HEK293 (cell line): ENCODE results near the gene TCEA2.

Source experiments
- CTCF ChIA-PET: fragments of 350-600 bp; formaldehyde crosslinking; extraction: SDS; loops from one replicate; lab custom pipeline; 2021; ENCODE audit warnings: antibody characterized with exemption; lab: Yijun Ruan, JAX
- POLR2A ChIA-PET: fragments of 300-600 bp; formaldehyde crosslinking; extraction: SDS; loops from one replicate; lab custom pipeline; 2020; ENCODE audit warnings: antibody characterized with exemption, inconsistent platforms; lab: Yijun Ruan, JAX
- H3K27ac ChIP-seq: fragments of 200-500 bp; sonication (Bioruptor generic); 2 replicates; pipeline ENCODE4 v1.5.1; 2014; ENCODE audit warnings: low read depth, low read length, control low read depth, inconsistent platforms; ENCODE audit errors: extremely low read depth
- H3K36me3 ChIP-seq, 2 experiments: fragments of 200-500 bp in 1 of 2; sonication (Bioruptor generic) in 1 of 2; 1 replicate in 1 of 2; 2 replicates in 1 of 2; pipeline ENCODE4 v1.5.1; 2014 to 2017; ENCODE audit warnings: inconsistent platforms in 2 of 2, low read length in 2 of 2; ENCODE audit not compliant: control insufficient read depth in 2 of 2, insufficient read depth in 1 of 2
- H3K4me1 ChIP-seq: fragments of 200-500 bp; sonication (Bioruptor generic); 2 replicates; pipeline ENCODE4 v1.5.1; 2014; ENCODE audit warnings: mild to moderate bottlenecking, low read length, inconsistent platforms; ENCODE audit not compliant: control insufficient read depth, insufficient read depth
- H3K4me3 ChIP-seq: 2 replicates; pipeline ENCODE4 v1.5.1; 2011; ENCODE audit warnings: low read depth, mild to moderate bottlenecking, control low read depth, low read length, moderate library complexity
- H3K9me3 ChIP-seq: fragments of 200-500 bp; sonication (Bioruptor generic); 2 replicates; pipeline ENCODE4 v1.5.1; 2014; ENCODE audit warnings: low read depth, low read length, inconsistent platforms; ENCODE audit not compliant: control insufficient read depth, insufficient read depth
- FEZF1 ChIP-seq: fragments of 450-650 bp; formaldehyde crosslinking; IDR thresholded peaks from 2 replicates; pipeline ENCODE4 v1.5.1; 2016; ENCODE audit warnings: missing biosample characterization, missing genetic modification characterization
- GLI4 ChIP-seq: fragments of 450-650 bp; formaldehyde crosslinking; IDR thresholded peaks from 2 replicates; pipeline ENCODE4 v1.5.1; 2016; ENCODE audit warnings: missing biosample characterization, missing genetic modification characterization
- HOXD13 ChIP-seq: sonication (generic); formaldehyde crosslinking; IDR thresholded peaks from 2 replicates; pipeline ENCODE4 v1.8.0; 2022; ENCODE audit warnings: missing genetic modification reagents, borderline replicate concordance
- IKZF3 ChIP-seq: fragments of 450-650 bp; IDR thresholded peaks from 2 replicates; pipeline ENCODE4 v1.5.0; 2018; ENCODE audit warnings: missing biosample characterization, mild to moderate bottlenecking, missing genetic modification characterization, moderate library complexity
- KLF1 ChIP-seq: fragments of 450-650 bp; formaldehyde crosslinking; IDR thresholded peaks from 2 replicates; pipeline ENCODE4 v1.5.1; 2016; ENCODE audit warnings: missing biosample characterization, missing genetic modification characterization
- KLF9 ChIP-seq: fragments of 450-650 bp; formaldehyde crosslinking; IDR thresholded peaks from 2 replicates; pipeline ENCODE4 v1.5.1; 2016; ENCODE audit warnings: missing biosample characterization, missing genetic modification characterization, low read depth
- MYNN ChIP-seq: fragments of 450-650 bp; formaldehyde crosslinking; IDR thresholded peaks from 2 replicates; pipeline ENCODE4 v1.5.1; 2016; ENCODE audit warnings: missing biosample characterization, missing genetic modification characterization, borderline replicate concordance
- OVOL3 ChIP-seq: fragments of 450-650 bp; formaldehyde crosslinking; IDR thresholded peaks from 2 replicates; pipeline ENCODE4 v1.5.1; 2016; ENCODE audit warnings: missing biosample characterization, missing genetic modification characterization
- RBAK ChIP-seq: fragments of 450-650 bp; formaldehyde crosslinking; IDR thresholded peaks from 2 replicates; pipeline ENCODE4 v1.5.1; 2016; ENCODE audit warnings: missing biosample characterization, missing genetic modification characterization
- SCRT1 ChIP-seq: fragments of 450-650 bp; formaldehyde crosslinking; IDR thresholded peaks from 2 replicates; pipeline ENCODE4 v1.5.1; 2016; ENCODE audit warnings: missing biosample characterization, missing genetic modification characterization, borderline replicate concordance
- SP2 ChIP-seq: fragments of 450-650 bp; formaldehyde crosslinking; IDR thresholded peaks from 2 replicates; pipeline ENCODE4 v1.5.1; 2016; ENCODE audit warnings: missing biosample characterization, missing genetic modification characterization
- ZBTB48 ChIP-seq: fragments of 450-650 bp; formaldehyde crosslinking; IDR thresholded peaks from 2 replicates; pipeline ENCODE4 v1.5.1; 2016; ENCODE audit warnings: missing biosample characterization, missing genetic modification characterization
- ZBTB8A ChIP-seq: fragments of 450-650 bp; formaldehyde crosslinking; IDR thresholded peaks from 2 replicates; pipeline ENCODE4 v1.5.1; 2016; ENCODE audit warnings: missing biosample characterization, missing genetic modification characterization
- ZFHX2 ChIP-seq: fragments of 450-650 bp; formaldehyde crosslinking; conservative IDR thresholded peaks from 2 replicates; pipeline ENCODE4 v1.5.1; 2016; ENCODE audit warnings: missing biosample characterization, missing genetic modification characterization
- ZIC2 ChIP-seq: fragments of 450-650 bp; formaldehyde crosslinking; IDR thresholded peaks from 2 replicates; pipeline ENCODE4 v1.5.1; 2016; ENCODE audit warnings: missing biosample characterization, missing genetic modification characterization
- ZNF157 ChIP-seq: fragments of 450-650 bp; formaldehyde crosslinking; IDR thresholded peaks from 2 replicates; pipeline ENCODE4 v1.5.1; 2016; ENCODE audit warnings: missing biosample characterization, missing genetic modification characterization
- ZNF184 ChIP-seq: fragments of 450-650 bp; IDR thresholded peaks from 2 replicates; pipeline ENCODE4 v1.5.1; 2018; ENCODE audit warnings: missing biosample characterization, mild to moderate bottlenecking, missing genetic modification characterization
- ZNF23 ChIP-seq: fragments of 450-650 bp; formaldehyde crosslinking; IDR thresholded peaks from 2 replicates; pipeline ENCODE4 v1.5.1; 2016; ENCODE audit warnings: missing biosample characterization, missing genetic modification characterization, borderline replicate concordance
- ZNF24 ChIP-seq: fragments of 450-650 bp; formaldehyde crosslinking; IDR thresholded peaks from 2 replicates; pipeline ENCODE4 v1.5.1; 2016; ENCODE audit warnings: missing biosample characterization, missing genetic modification characterization
- ZNF274 ChIP-seq, 2 experiments: fragments of 200-500 bp in 1 of 2; fragments of 450-650 bp in 1 of 2; sonication (Bioruptor generic) in 1 of 2; formaldehyde crosslinking in 1 of 2; IDR thresholded peaks; 2 replicates each; pipeline versions ENCODE4 v1.5.1 to v1.6.1; 2014 to 2016; ENCODE audit warnings: borderline replicate concordance in 1 of 2, inconsistent platforms in 1 of 2, low read length in 1 of 2, missing biosample characterization in 1 of 2, missing genetic modification characterization in 1 of 2
- ZNF311 ChIP-seq: fragments of 450-650 bp; formaldehyde crosslinking; IDR thresholded peaks from 2 replicates; pipeline ENCODE4 v1.5.1; 2017; ENCODE audit warnings: missing biosample characterization, missing genetic modification characterization, borderline replicate concordance
- ZNF324 ChIP-seq: fragments of 450-650 bp; formaldehyde crosslinking; IDR thresholded peaks from 2 replicates; pipeline ENCODE4 v1.5.1; 2016; ENCODE audit warnings: missing biosample characterization, missing genetic modification characterization
- ZNF394 ChIP-seq: fragments of 450-650 bp; formaldehyde crosslinking; IDR thresholded peaks from 2 replicates; pipeline ENCODE4 v1.5.1; 2016; ENCODE audit warnings: missing biosample characterization, missing genetic modification characterization, mild to moderate bottlenecking, moderate library complexity, borderline replicate concordance
- ZNF433 ChIP-seq: fragments of 450-650 bp; formaldehyde crosslinking; IDR thresholded peaks from 2 replicates; pipeline ENCODE4 v1.5.1; 2016; ENCODE audit warnings: missing biosample characterization, missing genetic modification characterization, low read depth
- ZNF521 ChIP-seq: fragments of 450-650 bp; formaldehyde crosslinking; IDR thresholded peaks from 2 replicates; pipeline ENCODE4 v1.5.1; 2017; ENCODE audit warnings: missing biosample characterization, mild to moderate bottlenecking, missing genetic modification characterization
- ZNF529 ChIP-seq: fragments of 450-650 bp; formaldehyde crosslinking; IDR thresholded peaks from 2 replicates; pipeline ENCODE4 v1.5.1; 2017; ENCODE audit warnings: missing genetic modification characterization, missing biosample characterization; ENCODE audit not compliant: insufficient replicate concordance
- ZNF585B ChIP-seq: fragments of 450-650 bp; formaldehyde crosslinking; IDR thresholded peaks from 2 replicates; pipeline ENCODE4 v1.5.1; 2016; ENCODE audit warnings: missing biosample characterization, missing genetic modification characterization
- ZNF623 ChIP-seq: fragments of 450-650 bp; formaldehyde crosslinking; IDR thresholded peaks from 2 replicates; pipeline ENCODE4 v1.5.1; 2016; ENCODE audit warnings: missing biosample characterization, missing genetic modification characterization
- ZNF664 ChIP-seq: fragments of 450-650 bp; formaldehyde crosslinking; IDR thresholded peaks from 2 replicates; pipeline ENCODE4 v1.5.1; 2016; ENCODE audit warnings: missing biosample characterization, missing genetic modification characterization
- ZNF677 ChIP-seq: fragments of 450-650 bp; IDR thresholded peaks from 2 replicates; pipeline ENCODE4 v1.5.0; 2018; ENCODE audit warnings: missing biosample characterization, mild to moderate bottlenecking, missing genetic modification characterization, moderate library complexity
- ZNF792 ChIP-seq: fragments of 450-650 bp; formaldehyde crosslinking; IDR thresholded peaks from 2 replicates; pipeline ENCODE4 v1.5.1; 2016; ENCODE audit warnings: missing biosample characterization, missing genetic modification characterization
- TF ChIP-seq, protein P1 (sequence below): sonication (generic); formaldehyde crosslinking; IDR thresholded peaks from 2 replicates; pipeline ENCODE4 v1.8.1; 2022; ENCODE audit warnings: mild to moderate bottlenecking, moderate library complexity, missing genetic modification reagents
- TF ChIP-seq, protein P2 (sequence below): fragments of 450-650 bp; formaldehyde crosslinking; conservative IDR thresholded peaks from 2 replicates; pipeline ENCODE4 v1.5.1; 2016; ENCODE audit warnings: low read depth, missing biosample characterization, missing genetic modification characterization
- TF ChIP-seq, protein P3 (sequence below): fragments of 450-650 bp; formaldehyde crosslinking; IDR thresholded peaks from 2 replicates; pipeline ENCODE4 v1.5.1; 2016; ENCODE audit warnings: missing biosample characterization, missing genetic modification characterization

The TCEA2 gene

DNA sequence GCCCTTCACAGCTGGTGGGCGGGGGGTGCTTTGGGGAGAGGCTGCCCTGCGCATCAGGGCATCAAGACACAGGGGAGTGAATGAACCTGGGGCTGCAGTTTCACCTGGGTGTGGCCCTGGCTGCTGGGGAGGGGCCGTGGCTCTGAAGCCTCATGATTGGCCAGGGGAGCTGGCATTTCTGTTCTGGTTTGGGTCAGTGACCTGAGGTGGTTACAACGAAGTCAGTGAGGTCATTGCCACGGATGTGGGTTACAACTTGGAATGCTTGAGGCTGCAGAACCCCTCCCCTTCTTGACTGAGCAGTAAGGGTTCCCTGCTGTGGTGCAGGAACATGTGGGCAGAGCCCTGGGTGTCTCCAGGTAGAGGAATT lies 3.0 kb downstream of the TCEA2 start:
- CTCF ChIA-PET: interaction anchor here (1.0 kb wide), 1 partner anchor 27 kb away, joined by 3 read pairs; no protein-coding TSS in a partner anchor
- POLR2A ChIA-PET: interaction anchor here (0.9 kb wide), 2 partner anchors 9 to 528 kb away, joined by 3 to 4 read pairs; no protein-coding TSS in a partner anchor
- Histone ChIP-seq H3K36me3 (peaks cover 0 to 3% of the 10 kb centered on the region in 2 experiments; a peak in 1 of 3 replicates), H3K27ac (no peak overlapping the region), H3K4me1 (no peaks in the 10 kb centered on the region), H3K9me3 (no peaks in the 10 kb centered on the region), H3K4me3 (no peak overlapping the region)
- no peak for TF ChIP-seq HOXD13
- TF ChIP-seq KLF9 (tag by site-specific recombination): no peak
- TF ChIP-seq, protein P1, sequence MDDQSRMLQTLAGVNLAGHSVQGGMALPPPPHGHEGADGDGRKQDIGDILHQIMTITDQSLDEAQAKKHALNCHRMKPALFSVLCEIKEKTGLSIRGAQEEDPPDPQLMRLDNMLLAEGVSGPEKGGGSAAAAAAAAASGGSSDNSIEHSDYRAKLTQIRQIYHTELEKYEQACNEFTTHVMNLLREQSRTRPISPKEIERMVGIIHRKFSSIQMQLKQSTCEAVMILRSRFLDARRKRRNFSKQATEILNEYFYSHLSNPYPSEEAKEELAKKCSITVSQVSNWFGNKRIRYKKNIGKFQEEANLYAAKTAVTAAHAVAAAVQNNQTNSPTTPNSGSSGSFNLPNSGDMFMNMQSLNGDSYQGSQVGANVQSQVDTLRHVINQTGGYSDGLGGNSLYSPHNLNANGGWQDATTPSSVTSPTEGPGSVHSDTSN: no peak
- TF ChIP-seq ZNF664 (tag by site-specific recombination): no peak
- TF ChIP-seq SP2 (tag by site-specific recombination): peak; percentile 31
- TF ChIP-seq ZIC2 (tag by site-specific recombination): no peak
- no peak for TF ChIP-seq ZNF792 (tag by site-specific recombination)
- TF ChIP-seq ZNF677 (tag by site-specific recombination): no peak
- no peak for TF ChIP-seq ZNF24 (tag by site-specific recombination)
- TF ChIP-seq ZNF311: no peak
- TF ChIP-seq GLI4 (tag by site-specific recombination): no peak
- no peak for TF ChIP-seq ZNF324 (tag by site-specific recombination)
- no peak for TF ChIP-seq ZNF623 (tag by site-specific recombination)
- TF ChIP-seq IKZF3 (tag by site-specific recombination): no peak
- no peak for TF ChIP-seq ZNF433 (tag by site-specific recombination)
- TF ChIP-seq ZNF585B (tag by site-specific recombination): no peak
- no peak for TF ChIP-seq SCRT1 (tag by site-specific recombination)
- TF ChIP-seq ZNF23 (tag by site-specific recombination): no peak
- TF ChIP-seq ZNF394 (tag by site-specific recombination): no peak
- no peak for TF ChIP-seq RBAK (tag by site-specific recombination)
- TF ChIP-seq OVOL3: no peak
- no peak for TF ChIP-seq ZNF184 (tag by site-specific recombination)
- TF ChIP-seq ZBTB48 (tag by site-specific recombination): no peak
- TF ChIP-seq, protein P2, sequence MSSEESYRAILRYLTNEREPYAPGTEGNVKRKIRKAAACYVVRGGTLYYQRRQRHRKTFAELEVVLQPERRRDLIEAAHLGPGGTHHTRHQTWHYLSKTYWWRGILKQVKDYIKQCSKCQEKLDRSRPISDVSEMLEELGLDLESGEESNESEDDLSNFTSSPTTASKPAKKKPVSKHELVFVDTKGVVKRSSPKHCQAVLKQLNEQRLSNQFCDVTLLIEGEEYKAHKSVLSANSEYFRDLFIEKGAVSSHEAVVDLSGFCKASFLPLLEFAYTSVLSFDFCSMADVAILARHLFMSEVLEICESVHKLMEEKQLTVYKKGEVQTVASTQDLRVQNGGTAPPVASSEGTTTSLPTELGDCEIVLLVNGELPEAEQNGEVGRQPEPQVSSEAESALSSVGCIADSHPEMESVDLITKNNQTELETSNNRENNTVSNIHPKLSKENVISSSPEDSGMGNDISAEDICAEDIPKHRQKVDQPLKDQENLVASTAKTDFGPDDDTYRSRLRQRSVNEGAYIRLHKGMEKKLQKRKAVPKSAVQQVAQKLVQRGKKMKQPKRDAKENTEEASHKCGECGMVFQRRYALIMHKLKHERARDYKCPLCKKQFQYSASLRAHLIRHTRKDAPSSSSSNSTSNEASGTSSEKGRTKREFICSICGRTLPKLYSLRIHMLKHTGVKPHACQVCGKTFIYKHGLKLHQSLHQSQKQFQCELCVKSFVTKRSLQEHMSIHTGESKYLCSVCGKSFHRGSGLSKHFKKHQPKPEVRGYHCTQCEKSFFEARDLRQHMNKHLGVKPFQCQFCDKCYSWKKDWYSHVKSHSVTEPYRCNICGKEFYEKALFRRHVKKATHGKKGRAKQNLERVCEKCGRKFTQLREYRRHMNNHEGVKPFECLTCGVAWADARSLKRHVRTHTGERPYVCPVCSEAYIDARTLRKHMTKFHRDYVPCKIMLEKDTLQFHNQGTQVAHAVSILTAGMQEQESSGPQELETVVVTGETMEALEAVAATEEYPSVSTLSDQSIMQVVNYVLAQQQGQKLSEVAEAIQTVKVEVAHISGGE (tag by site-specific recombination): no peak
- TF ChIP-seq MYNN (tag by site-specific recombination): no peak
- no peak for TF ChIP-seq ZNF274 (IDR thresholded peaks at IDR 0.05; ENCODE audit: low read length)
- no peak for TF ChIP-seq ZNF274 (tag by site-specific recombination; IDR thresholded peaks at IDR 0.05; ENCODE audit: borderline replicate concordance)
- TF ChIP-seq ZFHX2 (tag by site-specific recombination): no peak
- no peak for TF ChIP-seq ZNF521 (tag by site-specific recombination)
- TF ChIP-seq KLF1 (tag by site-specific recombination): peak; percentile 65
- no peak for TF ChIP-seq ZNF157 (tag by site-specific recombination)
- TF ChIP-seq FEZF1 (tag by site-specific recombination): no peak
- no peak for TF ChIP-seq ZBTB8A (tag by site-specific recombination)
- TF ChIP-seq ZNF529 (tag by site-specific recombination): no peak
- TF ChIP-seq, protein P3, sequence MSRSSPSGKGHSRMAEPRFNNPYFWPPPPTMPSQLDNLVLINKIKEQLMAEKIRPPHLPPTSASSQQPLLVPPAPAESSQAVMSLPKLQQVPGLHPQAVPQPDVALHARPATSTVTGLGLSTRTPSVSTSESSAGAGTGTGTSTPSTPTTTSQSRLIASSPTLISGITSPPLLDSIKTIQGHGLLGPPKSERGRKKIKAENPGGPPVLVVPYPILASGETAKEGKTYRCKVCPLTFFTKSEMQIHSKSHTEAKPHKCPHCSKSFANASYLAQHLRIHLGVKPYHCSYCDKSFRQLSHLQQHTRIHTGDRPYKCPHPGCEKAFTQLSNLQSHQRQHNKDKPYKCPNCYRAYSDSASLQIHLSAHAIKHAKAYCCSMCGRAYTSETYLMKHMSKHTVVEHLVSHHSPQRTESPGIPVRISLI (tag by site-specific recombination): no peak
